Measurements from ENCODE around the gene CCDC13. TPM values are rescaled to one million over a fixed set of nuclear protein-coding genes. Genes with fewer than 3 reads are reported as not detected.
A peak's percentile ranks its signal among the peaks of the same experiment; 100 is the strongest.

The CCDC13 gene
- total RNA-seq, 2 experiments from 2014 or later, result 0.35 to 0.41 TPM

DNA sequence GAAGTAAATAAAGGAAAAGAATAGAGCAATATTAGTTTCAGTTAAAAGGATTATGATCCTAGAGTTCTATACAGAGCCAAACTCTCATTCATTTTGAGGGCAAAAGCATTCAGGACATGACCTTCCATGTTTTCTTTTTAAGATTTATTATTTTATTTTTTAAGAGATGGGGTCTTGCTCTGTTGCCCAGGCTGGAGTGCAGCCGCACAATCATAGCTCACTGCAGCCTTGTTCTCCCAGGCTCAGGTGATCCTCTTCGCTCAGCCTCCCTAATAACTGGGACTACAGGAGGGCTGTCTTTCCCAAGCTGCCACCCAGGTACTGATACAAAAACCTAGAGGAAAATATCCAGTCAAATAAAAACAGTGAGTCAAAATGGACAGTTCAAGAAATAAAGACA is 13.6 kb upstream of the CCDC13 start:
- no peak for ATAC-seq
- CTCF ChIA-PET, result interaction anchor here (1.0 kb wide), 1 partner anchor 8 kb away, joined by 3 read pairs; no protein-coding TSS in a partner anchor
- no peaks in the 10 kb centered on the region for H3K27me3 Mint-ChIP-seq
- no peak overlapping the region for H3K4me3 Mint-ChIP-seq
- H3K36me3 Mint-ChIP-seq, result peaks cover 32% of the 10 kb centered on the region
- H3K27ac Mint-ChIP-seq, result no peak overlapping the region
- no peak for DNase-seq
- peaks cover 10% of the 10 kb centered on the region for H3K4me1 Mint-ChIP-seq
- no peaks in the 10 kb centered on the region for H3K9me3 Mint-ChIP-seq (ENCODE audit: low read depth)

DNA sequence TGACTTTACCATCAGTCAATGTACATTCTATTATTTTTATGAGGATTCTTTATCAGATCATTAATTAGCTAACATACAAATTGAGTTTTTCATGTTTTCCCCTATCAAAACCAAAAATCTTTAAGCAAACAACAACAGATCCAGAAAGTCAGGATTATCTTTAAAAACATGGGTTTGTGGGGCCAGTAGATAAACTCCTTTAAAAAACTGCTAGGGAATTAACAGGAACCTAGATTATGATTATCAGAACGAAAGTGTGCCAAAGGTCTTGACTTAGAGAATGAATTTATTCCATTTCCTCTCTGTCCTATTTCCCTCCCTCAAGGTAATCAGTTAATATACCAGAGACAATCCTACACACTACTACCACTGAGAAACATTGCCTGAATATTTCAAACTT is 13.2 kb upstream of the CCDC13 start:
- CTCF ChIA-PET, result interaction anchor here (1.0 to 1.6 kb wide), 2 partner anchors 9 to 45 kb away, joined by 3 to 7 read pairs; no protein-coding TSS in a partner anchor
- peaks cover 10% of the 10 kb centered on the region for H3K4me1 Mint-ChIP-seq
- no peaks in the 10 kb centered on the region for H3K9me3 Mint-ChIP-seq (ENCODE audit: low read depth)
- no peak overlapping the region for H3K27ac Mint-ChIP-seq
- ATAC-seq (no peak), DNase-seq (no peak)
- peaks cover 32% of the 10 kb centered on the region for H3K36me3 Mint-ChIP-seq
- no peaks in the 10 kb centered on the region for H3K27me3 Mint-ChIP-seq
- H3K4me3 Mint-ChIP-seq, result no peak overlapping the region

DNA sequence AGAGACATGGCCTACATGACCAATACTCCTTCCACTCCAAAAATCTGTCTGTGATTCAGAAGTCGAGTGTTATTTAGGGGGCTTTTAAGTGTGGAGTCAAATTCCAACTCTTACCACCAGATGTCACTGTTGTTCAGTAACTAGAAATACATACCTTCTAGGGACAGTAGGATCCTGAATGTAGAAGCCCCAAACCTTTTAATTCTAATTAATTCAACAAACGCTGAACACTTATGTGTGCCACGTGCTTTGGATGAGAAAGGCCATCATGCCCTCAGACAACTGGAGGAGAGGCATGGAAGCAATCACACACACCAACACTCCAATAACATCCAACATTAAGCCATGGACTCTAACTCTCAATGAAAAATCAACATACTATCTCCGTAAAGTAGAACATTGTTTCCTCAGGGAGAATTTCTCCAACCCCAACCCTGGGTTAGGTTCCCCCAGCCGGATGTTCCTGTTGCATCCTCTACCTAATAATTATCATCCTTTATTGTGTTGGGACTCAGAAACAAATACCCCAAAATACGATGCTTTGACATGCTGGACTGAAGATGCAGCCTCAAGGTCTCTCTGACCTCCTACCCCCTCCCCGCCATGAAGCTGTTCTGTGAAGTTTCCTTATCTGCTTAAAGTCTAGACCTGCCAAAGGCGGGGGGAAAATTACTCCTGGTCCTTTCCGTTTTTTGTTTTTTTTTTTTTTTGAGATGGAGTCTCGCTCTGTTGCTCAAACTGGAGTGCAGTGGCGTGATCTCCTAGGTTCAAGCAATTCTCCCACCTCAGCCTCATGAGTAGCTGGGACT is 8.0 kb upstream of the CCDC13 start:
- CTCF ChIA-PET, result interaction anchor here (0.6 to 1.9 kb wide), 7 partner anchors 14 to 403 kb away, joined by 3 to 6 read pairs (median 4); partner anchors contain the start of gene HIGD1A
- no peaks in the 10 kb centered on the region for H3K9me3 Mint-ChIP-seq (ENCODE audit: low read depth)
- H3K36me3 Mint-ChIP-seq, result peaks cover 15% of the 10 kb centered on the region
- no peak overlapping the region for H3K4me3 Mint-ChIP-seq
- no peak for DNase-seq
- H3K27ac Mint-ChIP-seq, result no peak overlapping the region
- H3K4me1 Mint-ChIP-seq, result peaks cover 2% of the 10 kb centered on the region
- H3K27me3 Mint-ChIP-seq, result no peaks in the 10 kb centered on the region
- peak; percentile 92 for ATAC-seq

DNA sequence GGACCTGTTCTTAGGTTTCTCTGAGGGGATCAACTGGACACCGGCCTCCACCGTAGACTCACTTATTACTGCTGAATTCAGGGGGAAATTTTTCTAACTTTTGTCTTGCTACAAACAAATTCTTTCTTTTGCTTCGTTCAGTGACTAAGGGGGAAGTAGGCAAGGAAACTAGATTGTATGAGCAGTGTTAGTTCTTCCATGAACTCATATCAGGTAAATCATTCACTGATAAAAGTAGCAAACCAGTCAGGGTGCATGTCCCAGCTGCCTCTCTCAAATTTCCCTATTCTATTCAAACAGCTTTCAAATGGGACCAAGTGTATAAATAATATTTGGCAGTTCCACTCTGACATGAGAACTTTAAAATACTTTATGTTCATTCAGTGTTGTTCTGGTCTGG is 7.3 kb upstream of the CCDC13 start:
- ATAC-seq (no peak), DNase-seq (no peak)
- Mint-ChIP-seq H3K27me3 (no peaks in the 10 kb centered on the region), H3K4me1 (peaks cover 2% of the 10 kb centered on the region), H3K36me3 (peaks cover 11% of the 10 kb centered on the region), H3K27ac (no peak overlapping the region), H3K9me3 (ENCODE audit: low read depth) (no peaks in the 10 kb centered on the region), H3K4me3 (no peak overlapping the region)
- CTCF ChIA-PET, result interaction anchor here (0.7 to 1.9 kb wide), 9 partner anchors 10 to 101 kb away, joined by 3 to 8 read pairs (median 4); partner anchors contain the start of gene CYP8B1

DNA sequence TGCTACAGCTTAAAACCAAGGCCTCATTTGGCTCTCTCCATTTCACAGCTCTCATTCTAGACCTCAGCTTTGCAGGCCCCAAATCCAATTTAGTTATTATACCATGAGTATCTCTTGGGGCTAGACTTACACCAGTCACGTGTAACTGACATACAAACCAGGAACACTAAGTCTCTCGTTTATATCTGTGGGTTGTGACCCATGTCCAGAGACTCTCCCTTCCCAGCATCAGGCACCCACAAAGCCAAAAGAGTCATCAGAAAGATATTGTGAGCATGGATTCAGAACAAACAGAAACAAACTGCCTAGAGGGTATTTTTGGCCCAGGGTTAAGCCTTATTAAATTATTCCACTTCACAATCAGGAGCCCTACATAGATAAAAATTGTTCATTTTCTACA is 5.6 kb upstream of the CCDC13 start:
- Mint-ChIP-seq H3K27ac (no peak overlapping the region), H3K4me1 (peaks cover 3% of the 10 kb centered on the region), H3K27me3 (no peaks in the 10 kb centered on the region), H3K9me3 (ENCODE audit: low read depth) (no peaks in the 10 kb centered on the region), H3K36me3 (peaks cover 9% of the 10 kb centered on the region), H3K4me3 (no peak overlapping the region)
- DNase-seq (no peak), ATAC-seq (no peak)
- CTCF ChIA-PET, result interaction anchor here (1.0 to 2.6 kb wide), 3 partner anchors 25 to 61 kb away, joined by 3 to 10 read pairs (median 8); no protein-coding TSS in a partner anchor

DNA sequence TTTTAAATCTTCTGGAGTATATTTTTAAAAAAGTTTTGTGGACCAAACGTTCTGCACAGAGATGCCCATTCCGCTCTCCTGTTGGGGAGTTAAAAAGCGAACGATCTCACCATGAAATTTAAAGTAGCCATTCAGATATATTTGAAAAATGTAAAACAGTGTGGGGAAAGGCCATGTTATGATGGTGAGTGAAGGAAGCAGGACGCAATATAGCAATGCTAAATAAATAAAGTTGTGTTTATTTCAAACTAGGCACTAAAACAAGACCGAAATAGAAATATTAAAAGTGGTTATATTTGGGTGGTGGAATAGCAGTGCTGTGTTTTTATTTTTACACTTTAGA is 327 bp upstream of the CCDC13 start:
- ATAC-seq (peak; percentile 11), DNase-seq (no peak)
- Mint-ChIP-seq H3K36me3 (no peaks in the 10 kb centered on the region), H3K9me3 (ENCODE audit: low read depth) (no peaks in the 10 kb centered on the region), H3K4me1 (peaks cover 12% of the 10 kb centered on the region), H3K27ac (peak overlapping the region; percentile 75), H3K4me3 (peak overlapping the region; percentile 77), H3K27me3 (peaks cover 4% of the 10 kb centered on the region)
- CTCF ChIA-PET, result no interaction called here

DNA sequence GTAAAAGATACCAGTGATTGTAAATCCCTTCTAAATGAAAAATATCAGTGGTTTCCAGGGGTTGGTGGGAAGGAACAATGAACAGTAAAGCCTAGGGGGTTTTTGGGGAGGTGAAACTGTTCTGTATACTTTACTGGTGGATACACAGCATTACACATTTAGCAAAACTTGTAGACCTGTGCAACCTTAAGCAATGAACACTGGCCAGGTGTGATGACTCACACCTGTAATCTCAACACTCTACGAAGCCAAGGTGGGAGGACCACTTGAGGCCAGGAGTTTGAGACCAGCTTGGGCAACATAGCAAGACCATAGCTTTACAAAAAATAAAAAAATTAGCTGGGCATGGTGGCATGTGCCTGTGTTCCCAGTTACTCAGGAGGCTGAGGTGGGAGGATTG is 1.8 kb downstream of the CCDC13 start:
- no peak for DNase-seq
- Mint-ChIP-seq H3K27ac (no peak overlapping the region), H3K27me3 (peaks cover 4% of the 10 kb centered on the region), H3K4me1 (peaks cover 12% of the 10 kb centered on the region), H3K9me3 (ENCODE audit: low read depth) (no peaks in the 10 kb centered on the region), H3K36me3 (no peaks in the 10 kb centered on the region), H3K4me3 (no peak overlapping the region)
- ATAC-seq, result no peak
- CTCF ChIA-PET, result interaction anchor here (1.3 kb wide), 1 partner anchor 60 kb away, joined by 3 read pairs; no protein-coding TSS in a partner anchor

DNA sequence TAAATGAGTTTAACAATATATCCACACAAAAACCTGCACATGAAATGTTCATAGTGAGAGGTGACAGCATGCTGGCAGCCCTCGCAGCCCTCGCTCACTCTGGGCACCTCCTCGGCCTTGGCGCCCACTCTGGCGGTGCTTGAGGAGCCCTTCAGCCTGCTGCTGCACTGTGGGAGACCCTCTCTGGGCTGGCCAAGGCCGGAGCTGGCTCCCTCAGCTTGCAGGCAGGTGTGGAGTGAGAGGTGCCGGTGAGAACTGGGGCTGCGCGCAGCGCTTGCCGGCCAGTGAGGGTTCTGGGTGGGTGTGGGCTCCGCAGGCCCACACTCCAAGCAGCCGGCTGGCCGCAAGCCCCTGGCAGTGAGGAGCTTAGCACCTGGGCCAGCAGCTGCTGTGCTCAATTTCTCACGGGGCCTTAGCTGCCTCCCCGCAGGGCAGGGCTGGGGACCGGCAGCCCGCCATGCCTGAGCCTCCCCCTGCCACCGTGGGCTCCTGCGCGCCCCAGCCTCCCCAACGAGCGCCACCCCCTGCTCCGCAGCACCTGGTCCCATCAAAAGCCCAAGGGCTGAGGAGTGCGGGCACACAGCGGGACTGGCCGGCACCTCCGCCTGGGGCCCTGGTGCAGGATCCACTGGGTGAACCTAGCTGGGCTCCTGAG is 3.4 kb downstream of the CCDC13 start:
- Mint-ChIP-seq H3K27ac (no peak overlapping the region), H3K27me3 (peaks cover 8% of the 10 kb centered on the region), H3K9me3 (ENCODE audit: low read depth) (no peaks in the 10 kb centered on the region), H3K36me3 (no peaks in the 10 kb centered on the region), H3K4me1 (peaks cover 12% of the 10 kb centered on the region), H3K4me3 (no peak overlapping the region)
- DNase-seq (no peak), ATAC-seq (no peak)
- CTCF ChIA-PET, result interaction anchor here (1.6 to 2.0 kb wide), 2 partner anchors 10 to 117 kb away, joined by 3 to 5 read pairs; no protein-coding TSS in a partner anchor

DNA sequence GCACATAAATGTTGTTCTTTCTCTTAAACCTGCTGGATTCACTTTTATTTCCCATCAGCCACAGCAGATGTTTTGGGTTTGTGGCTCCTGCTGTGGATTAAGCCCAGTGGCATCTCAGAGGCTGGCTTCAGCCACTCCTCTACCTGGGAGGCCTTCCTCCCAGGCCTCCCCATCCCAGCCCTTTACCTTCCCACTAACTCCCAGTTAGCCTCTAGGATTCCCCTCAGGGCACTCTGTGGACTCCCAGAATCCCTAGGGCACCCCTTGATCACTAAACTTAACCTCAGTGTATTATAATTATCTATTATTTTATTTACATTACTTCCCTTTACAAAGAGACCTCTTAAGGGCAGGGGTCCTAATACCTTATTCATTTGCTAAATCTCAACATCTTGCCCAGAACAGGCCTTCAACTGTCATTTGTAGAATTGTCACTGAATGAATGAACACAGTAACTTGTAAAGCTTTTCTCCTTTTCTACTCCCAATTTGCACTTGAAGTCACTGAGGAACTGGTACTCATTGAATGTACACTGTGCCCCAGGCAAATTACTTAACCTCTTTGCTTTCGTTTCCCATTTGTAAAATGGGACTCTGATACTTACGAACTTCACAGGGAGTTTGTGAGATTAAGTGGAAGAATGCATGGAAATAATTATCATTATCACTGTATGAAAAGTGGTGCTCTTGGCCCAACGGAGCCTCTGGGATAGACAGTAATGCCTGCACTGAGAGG is 8.3 kb downstream of the CCDC13 start:
- no peaks in the 10 kb centered on the region for H3K4me1 Mint-ChIP-seq
- H3K9me3 Mint-ChIP-seq (ENCODE audit: low read depth), result no peaks in the 10 kb centered on the region
- no peaks in the 10 kb centered on the region for H3K36me3 Mint-ChIP-seq
- CTCF ChIA-PET, result interaction anchor here (0.9 to 1.5 kb wide), 2 partner anchors 21 to 67 kb away, joined by 3 to 4 read pairs; no protein-coding TSS in a partner anchor
- peaks cover 10% of the 10 kb centered on the region for H3K27me3 Mint-ChIP-seq
- H3K4me3 Mint-ChIP-seq, result no peak overlapping the region
- H3K27ac Mint-ChIP-seq, result no peak overlapping the region
- ATAC-seq, result no peak
- no peak for DNase-seq

DNA sequence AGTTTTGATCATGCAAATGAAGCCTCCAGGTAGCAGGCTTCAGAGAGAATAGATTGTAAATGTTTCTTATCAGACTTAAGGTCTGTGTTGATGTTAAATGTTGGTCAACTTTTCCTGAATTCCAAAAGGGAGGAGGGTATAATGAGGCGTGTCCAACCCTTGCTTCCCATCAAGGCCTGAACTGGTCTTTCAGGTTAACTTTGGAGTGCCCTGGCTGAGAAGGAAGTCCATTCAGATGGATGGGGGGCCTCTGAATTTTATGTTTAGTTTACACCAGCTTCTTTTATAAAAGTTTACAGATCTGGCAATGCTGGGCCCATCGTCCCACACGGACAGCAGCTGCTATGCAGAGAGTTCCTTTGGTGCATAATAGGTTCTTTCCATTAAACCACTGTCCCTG is 8.9 kb downstream of the CCDC13 start:
- CTCF ChIA-PET, result no interaction called here
- no peak overlapping the region for H3K4me3 Mint-ChIP-seq
- no peaks in the 10 kb centered on the region for H3K9me3 Mint-ChIP-seq (ENCODE audit: low read depth)
- no peak for ATAC-seq
- no peak overlapping the region for H3K27ac Mint-ChIP-seq
- no peaks in the 10 kb centered on the region for H3K4me1 Mint-ChIP-seq
- peaks cover 10% of the 10 kb centered on the region for H3K27me3 Mint-ChIP-seq
- no peaks in the 10 kb centered on the region for H3K36me3 Mint-ChIP-seq
- no peak for DNase-seq

DNA sequence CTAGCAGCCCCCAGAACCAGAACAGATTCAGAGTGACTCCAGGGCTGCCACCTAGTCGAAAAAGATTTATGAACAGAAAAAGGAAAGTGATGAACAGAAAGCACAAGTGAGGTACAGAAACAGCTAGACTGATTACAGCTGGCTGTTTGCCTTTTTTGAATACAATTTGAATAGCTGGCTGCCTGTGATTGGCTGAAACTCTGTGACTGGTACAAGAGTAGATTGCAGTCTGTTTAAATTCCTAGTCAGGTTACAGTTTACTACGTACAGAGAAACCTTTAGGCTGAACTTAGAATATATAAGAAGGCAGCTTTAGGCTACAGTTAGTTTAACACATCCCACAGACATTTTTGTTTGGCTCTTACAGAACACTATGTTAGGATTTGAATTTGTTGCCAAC is 10.0 kb downstream of the CCDC13 start:
- Mint-ChIP-seq H3K4me3 (no peak overlapping the region), H3K27ac (no peak overlapping the region), H3K4me1 (no peaks in the 10 kb centered on the region), H3K36me3 (no peaks in the 10 kb centered on the region), H3K27me3 (peaks cover 19% of the 10 kb centered on the region), H3K9me3 (ENCODE audit: low read depth) (no peaks in the 10 kb centered on the region)
- ATAC-seq (no peak), DNase-seq (no peak)
- CTCF ChIA-PET, result interaction anchor here (0.8 kb wide), 1 partner anchor 13 kb away, joined by 3 read pairs; no protein-coding TSS in a partner anchor

DNA sequence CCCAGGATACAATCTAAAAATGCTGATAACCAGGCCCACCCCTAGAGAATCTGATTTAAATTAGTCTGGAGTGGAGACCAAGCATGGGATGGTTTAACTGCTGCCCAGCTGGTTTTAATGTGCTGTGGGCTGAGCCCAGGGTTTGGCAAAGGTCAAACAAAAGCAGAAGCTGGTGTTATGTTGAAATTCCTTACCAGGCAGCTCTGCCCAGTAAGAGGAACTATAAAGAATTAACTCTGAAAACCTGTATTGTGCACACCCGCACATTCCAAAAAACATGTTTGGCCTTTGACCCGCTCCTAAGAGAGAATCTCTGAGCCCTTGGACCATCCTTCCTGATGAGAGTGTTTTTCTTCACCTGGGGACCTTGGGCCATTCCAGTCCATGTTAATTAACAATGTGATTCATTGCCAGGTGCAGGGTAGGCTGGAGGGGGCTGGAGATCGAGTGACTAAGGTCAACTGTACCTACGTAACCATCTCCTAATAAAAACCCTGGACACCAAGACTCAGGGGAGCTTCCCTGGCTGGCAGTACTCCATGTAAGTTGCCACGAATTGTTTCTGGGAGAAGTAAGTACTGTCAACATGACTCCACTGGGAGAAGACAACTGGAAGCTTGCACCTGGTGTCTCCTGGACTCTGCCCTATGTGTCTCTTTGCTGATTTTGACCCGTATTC is 10.9 kb downstream of the CCDC13 start:
- Mint-ChIP-seq H3K27ac (no peak overlapping the region), H3K9me3 (ENCODE audit: low read depth) (no peaks in the 10 kb centered on the region), H3K36me3 (no peaks in the 10 kb centered on the region), H3K4me1 (no peaks in the 10 kb centered on the region), H3K27me3 (peaks cover 19% of the 10 kb centered on the region), H3K4me3 (no peak overlapping the region)
- no peak for DNase-seq
- CTCF ChIA-PET, result interaction anchor here (0.8 kb wide), 1 partner anchor 12 kb away, joined by 3 read pairs; no protein-coding TSS in a partner anchor
- no peak for ATAC-seq

DNA sequence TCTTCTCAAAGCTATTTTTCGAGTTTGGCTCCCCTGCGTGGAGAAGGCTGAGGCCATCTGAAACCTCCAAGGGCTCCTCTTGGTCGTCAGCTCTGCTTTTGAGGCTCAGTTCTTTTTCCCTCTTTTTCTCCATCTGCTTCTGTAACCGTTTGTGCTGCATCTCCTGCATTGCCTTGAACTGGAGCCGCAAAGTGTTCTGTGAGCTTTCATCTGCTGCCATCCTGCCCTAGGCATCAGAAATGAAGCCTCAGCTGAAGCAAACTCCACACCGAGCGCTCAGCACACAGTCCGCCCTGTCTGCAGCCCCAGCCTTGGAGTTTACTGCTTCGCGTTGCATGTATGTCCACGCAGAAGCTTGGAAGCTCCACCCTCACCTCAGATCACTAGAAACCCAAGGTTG is 14.9 kb downstream of the CCDC13 start:
- H3K27ac Mint-ChIP-seq, result no peak overlapping the region
- no peak for DNase-seq
- H3K4me1 Mint-ChIP-seq, result peaks cover 3% of the 10 kb centered on the region
- H3K27me3 Mint-ChIP-seq, result peaks cover 17% of the 10 kb centered on the region
- H3K4me3 Mint-ChIP-seq, result no peak overlapping the region
- H3K9me3 Mint-ChIP-seq (ENCODE audit: low read depth), result no peaks in the 10 kb centered on the region
- H3K36me3 Mint-ChIP-seq, result no peaks in the 10 kb centered on the region
- ATAC-seq, result no peak
- CTCF ChIA-PET, result interaction anchor here (0.6 to 1.2 kb wide), 2 partner anchors 13 to 32 kb away, joined by 3 to 4 read pairs; no protein-coding TSS in a partner anchor
